CD1c-positive myeloid dendritic cell (primary cell): ENCODE data around the gene STAM2.

Experiments used
- DNase-seq: peaks from one replicate; pipeline ENCODE4 v3.0.0-alpha.2; 2016; ENCODE audit errors: extremely low spot score

STAM2 gene

GRCh38 chr2:152071518-152071917 is 104.0 kb downstream of the STAM2 start:
- no peak for DNase-seq

- peak; percentile 27 for DNase-seq
Measured at GRCh38 chr2:152071092-152071491, 104.5 kb downstream of the STAM2 start.

GRCh38 chr2:152068226-152068625 is 107.3 kb downstream of the STAM2 start:
- DNase-seq = no peak

- no peak for DNase-seq
Measured at GRCh38 chr2:152067823-152068222, 107.7 kb downstream of the STAM2 start.
